GM21723 (cell line): ENCODE results near the gene ZNF366.
A peak's percentile ranks its signal among the peaks of the same experiment; 100 is the strongest.

ENCODE experiments used
- ATAC-seq: cut with Tn5 transposase; IDR thresholded peaks from one replicate; pipeline ENCODE4 v1.9.1; 2021; ENCODE audit warnings: mild to moderate bottlenecking, moderate library complexity; ENCODE audit not compliant: unreplicated experiment

ZNF366 gene

DNA sequence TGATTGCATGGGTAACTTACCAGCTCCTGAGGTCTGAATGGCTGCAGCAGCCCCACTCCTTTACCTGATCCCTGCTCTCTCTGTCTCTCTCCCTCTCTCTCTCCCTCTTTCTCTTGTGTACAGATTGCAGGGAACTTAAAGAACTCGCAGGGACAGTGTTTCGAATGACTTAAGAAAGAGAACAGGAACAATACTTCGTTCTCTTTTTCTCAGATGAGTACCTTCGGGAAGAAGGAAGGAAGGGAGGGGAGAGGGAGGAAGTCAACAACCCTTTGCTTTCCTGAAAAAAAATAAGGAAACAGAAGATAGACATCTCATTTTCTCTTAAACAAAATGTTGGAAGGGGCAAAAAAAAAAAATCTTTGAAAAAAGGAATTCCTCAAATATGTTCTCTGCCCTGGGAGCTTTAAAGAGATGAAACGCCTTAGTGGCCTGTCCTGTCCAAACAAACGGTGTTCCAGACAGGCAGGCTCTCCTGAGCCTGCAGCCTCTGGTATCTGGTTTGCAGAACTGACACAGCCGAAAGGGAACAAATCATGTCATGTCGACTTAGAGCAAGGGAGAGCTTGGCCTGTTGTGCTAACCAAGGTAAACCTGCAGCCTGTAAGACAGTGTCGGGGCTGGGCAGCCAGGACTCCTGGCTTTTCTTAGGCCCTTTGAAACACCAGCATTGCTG is at the start of gene ZNF366:
Gene ZNF366 (minus strand): TSS at position 180 of the 676 bp plus-strand sequence. CDS start 45,914 bp downstream, outside the sequence.
- no peak for ATAC-seq

DNA sequence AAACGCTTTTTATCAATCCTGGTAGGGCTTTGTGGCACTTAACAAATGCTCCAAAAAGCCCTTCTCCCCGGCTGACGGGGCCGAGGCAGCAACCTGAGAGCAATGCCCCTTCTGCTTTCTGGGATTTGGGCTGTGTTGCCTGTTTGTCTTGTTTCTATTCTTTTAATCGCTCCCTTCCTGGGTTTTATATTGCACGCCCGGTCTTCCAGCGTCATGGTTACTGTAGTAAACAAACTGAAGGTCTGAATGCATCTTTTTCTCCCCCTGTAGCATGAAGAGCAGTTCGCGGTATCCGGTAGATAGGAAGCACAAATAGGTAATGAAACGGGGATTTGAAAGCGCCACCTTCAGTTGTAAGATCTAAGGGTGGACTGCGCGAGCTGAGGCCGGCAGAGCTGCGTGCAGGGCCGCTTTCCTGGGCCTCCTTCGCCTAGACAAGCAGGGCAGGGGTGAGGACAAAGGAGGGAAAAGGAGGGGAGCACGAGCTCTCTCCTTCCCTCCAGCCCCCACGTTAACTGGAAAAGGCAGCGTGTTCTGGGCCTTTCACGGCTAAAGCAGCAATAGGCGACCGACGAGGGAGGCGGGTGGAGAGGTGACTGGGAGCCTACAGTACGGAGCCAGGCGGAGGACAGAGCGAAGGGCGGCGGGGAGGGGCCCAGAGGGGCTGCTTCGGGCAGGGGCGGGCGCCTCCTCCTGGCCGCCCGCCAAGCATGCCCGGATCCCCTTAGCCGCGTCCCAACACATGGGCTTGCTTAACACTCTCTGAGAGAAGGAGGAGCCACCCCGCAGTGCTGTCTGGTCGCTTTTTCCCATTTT is 49.3 kb upstream of the ZNF366 start:
- peak; percentile 88 for ATAC-seq

- ATAC-seq: no peak
Measured at GRCh38 chr5:72555871-72556270, 48.7 kb upstream of the ZNF366 start.

- ATAC-seq: no peak
Measured at GRCh38 chr5:72554897-72555296, 47.7 kb upstream of the ZNF366 start.

DNA sequence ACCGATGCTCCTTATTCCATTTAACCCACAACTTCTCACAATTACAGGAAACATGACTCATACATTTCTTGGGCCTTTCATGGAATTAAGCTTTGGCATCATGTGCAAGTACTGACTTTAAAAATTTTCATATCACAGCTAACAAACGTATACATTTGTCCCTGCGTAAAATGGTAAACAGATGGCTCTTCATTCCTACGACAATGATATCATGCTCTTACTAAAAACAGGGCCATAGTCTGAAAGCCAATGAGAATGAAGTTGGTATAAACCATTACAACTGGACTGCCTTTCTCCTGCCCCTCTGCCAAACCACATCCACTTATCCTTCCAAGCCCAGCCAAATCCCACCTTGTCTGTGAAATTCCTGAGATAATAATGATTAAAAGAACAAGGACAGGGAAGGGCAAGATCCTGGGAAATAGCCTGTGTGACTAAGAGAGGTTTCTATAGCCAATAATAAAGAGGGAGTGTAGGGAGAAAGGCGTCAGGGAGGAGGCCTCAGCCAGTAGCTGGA is 44.9 kb upstream of the ZNF366 start:
- no peak for ATAC-seq

DNA sequence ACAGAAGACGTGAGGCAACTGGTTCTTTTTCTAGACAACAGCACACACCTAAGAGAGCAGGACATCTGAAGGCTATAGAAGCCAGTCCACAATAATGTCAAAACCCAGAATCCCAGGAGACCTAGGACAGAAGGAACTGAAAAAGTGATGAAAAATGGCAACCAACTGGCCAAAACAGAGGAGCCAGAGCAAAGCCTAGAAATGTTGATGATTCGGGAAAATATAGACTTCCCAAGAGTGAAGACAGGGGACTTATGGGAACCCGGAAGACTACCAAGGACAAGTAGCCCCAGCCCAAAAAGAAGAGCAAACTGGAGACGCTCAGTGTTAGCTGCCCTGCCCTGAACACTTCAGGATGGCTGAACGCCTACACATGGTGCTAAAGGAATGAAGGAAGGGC is 43.4 kb upstream of the ZNF366 start:
- ATAC-seq: no peak

GRCh38 chr5:72543811-72544210 is 36.6 kb upstream of the ZNF366 start:
- ATAC-seq: no peak

DNA sequence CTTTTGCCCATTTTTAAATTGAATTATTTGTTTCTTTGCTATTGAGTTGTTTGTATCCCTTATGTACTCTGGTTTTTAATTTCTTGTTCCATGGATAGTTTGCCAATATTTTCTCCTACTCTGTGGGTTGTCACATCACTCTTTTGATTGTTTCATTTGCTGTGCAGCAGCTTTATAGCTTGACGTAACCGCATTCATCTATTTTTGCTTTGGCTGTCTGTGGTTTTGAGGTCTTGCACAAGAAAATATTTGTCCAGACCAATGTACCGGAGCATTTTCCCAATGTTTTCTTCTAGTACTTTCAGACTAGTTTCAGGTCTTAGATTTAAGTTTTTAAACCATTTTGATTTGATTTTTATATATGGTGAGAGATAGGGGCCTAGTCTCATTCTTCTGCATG is 36.2 kb upstream of the ZNF366 start:
- ATAC-seq: no peak

DNA sequence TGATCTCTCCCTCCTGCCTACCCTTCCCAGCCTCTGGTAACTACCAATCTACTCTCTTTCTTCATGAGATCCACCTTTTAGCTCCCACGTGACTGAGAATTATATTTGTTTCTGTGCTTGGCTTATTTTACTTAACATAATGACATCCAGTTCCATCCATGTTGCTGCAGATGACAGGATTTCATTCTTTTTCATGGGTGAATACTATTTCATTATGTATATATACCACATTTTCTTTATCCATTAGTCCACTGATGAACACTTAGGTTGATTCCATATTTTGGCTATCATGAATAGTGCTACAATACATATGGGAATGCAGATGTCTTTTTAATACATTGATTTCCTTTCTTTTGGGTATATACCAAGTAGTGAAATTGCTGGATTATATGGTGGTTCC is 35.5 kb upstream of the ZNF366 start:
- ATAC-seq: no peak

DNA sequence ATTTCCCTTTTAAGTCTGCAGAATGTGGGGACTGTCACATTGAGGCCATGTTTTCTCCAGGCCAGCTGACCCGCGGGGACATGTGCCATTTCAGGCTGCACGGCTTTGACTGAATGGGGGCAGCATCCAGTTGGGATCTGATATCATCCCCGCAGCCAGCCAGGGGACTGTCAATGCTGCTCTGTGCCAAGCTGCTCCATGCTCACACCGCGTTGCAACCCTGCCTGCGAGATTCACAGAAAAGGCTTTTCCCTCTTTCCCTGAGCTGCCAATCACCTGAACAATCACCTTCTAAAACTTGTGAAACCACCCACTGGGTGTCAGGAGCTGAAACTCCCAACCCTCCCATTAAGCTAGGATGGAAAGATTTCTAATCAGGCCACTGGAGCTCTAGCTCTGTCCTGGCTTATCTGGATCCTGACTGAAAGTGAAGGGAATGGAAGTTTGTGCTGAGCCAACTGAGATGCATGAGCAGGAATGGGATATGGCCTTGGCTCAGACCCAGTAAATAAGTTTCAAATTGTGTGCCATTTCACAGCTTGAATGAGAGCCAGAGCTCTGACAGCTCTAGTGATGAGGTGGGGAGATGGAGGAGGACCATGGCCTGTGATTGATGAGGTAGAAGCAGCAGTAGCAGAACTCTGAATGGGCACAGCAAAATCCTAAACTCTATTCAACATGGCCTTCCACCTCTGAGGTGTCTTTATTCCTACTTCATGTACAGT is 34.5 kb upstream of the ZNF366 start:
- ATAC-seq: no peak

- ATAC-seq: no peak
Measured at GRCh38 chr5:72540759-72541438, 33.7 kb upstream of the ZNF366 start.

- no peak for ATAC-seq
Measured at GRCh38 chr5:72539726-72540125, 32.5 kb upstream of the ZNF366 start.

DNA sequence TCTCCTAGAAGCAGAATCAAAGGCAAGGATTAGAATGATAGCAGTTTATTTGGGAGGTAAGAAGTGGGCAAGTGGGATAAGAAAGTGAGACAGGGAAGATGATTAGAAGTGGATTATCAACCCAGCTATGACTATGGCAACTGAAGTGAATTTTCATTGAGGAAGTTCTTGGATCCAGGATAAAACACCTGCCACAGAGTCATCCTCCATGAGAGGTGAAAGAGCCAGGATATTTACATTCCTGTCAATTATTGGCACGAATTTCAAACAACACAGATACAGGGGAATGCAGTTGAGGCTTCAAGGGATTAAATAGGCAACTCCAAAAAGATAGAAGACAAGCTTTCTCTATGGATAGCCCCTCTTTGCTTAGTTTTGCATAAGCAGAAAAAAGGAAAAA is 31.8 kb upstream of the ZNF366 start:
- no peak for ATAC-seq

DNA sequence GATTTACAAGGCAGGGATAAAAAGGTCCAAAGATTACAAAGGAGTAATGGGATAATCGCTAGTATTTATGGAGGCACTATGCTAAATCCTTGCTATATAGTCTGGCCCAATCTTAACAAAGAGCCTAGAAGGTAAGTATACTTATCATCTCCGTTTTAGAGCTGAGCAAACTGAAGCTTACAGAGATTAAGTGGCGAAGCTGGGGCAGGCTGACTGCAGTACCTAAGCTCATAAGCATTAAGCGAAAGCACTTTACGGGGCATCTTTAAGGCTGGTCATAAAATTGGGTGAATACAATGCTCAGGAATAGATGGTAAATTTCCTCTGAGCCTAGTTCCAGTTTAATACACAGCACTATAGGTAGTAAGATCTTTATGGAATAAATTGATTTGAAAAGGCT is 30.0 kb upstream of the ZNF366 start:
- ATAC-seq: no peak

GRCh38 chr5:72531496-72532190 is 24.4 kb upstream of the ZNF366 start:
- no peak for ATAC-seq

- no peak for ATAC-seq
Measured at GRCh38 chr5:72530196-72530595, 23.0 kb upstream of the ZNF366 start.

DNA sequence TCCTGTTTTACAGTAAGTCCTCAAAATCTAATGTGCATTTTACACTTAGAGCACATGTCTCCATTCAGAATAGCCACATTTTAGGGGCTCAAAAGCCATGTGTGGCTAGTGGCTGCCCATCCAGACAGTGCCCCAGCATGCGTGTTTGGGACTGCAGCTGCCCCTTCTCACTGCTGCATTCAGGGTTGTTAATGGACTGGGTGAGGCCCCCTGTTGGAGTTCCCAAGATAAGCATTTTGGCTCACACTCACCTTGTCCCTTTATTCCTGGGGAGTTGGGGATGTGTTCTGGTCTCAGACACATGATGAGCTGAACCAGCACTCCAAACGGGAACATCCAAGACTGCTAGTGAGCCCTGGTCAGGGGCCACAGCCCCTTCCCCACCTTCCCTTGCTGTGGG is 22.2 kb upstream of the ZNF366 start:
- no peak for ATAC-seq

- no peak for ATAC-seq
Measured at GRCh38 chr5:72525816-72526215, 18.6 kb upstream of the ZNF366 start.

GRCh38 chr5:72523960-72524582 is 16.9 kb upstream of the ZNF366 start:
- peak; percentile 65 for ATAC-seq

GRCh38 chr5:72522607-72523006 is 15.4 kb upstream of the ZNF366 start:
- ATAC-seq: no peak
